RWPE2 (cell line): Measurements from ENCODE around the gene CERS6.
"Not testable (repeated sequence)": the region's sequence is repeated elsewhere in the genome, so short reads cannot be mapped to it uniquely, and the experiment has no call there.

Experiments used
- ATAC-seq: fragments of 200-7000 bp; cut with Tn5 transposase; 3 replicates; pipeline ENCODE4 v1.9.1; 2021; ENCODE audit warnings: low read depth
- DNase-seq: peaks from one replicate; pipeline ENCODE4 v3.0.0-alpha.2; 2020; ENCODE audit warnings: low spot score
- H3K27ac ChIP-seq: fragments of 450-650 bp; 2 replicates; pipeline ENCODE4 v1.5.1; 2017; ENCODE audit warnings: mild to moderate bottlenecking; ENCODE audit not compliant: poor library complexity, severe bottlenecking
- H3K27me3 ChIP-seq: fragments of 250-450 bp; sonication (Bioruptor Pico); 2 replicates; pipeline ENCODE4 v1.5.1; 2021; ENCODE audit warnings: mild to moderate bottlenecking, moderate library complexity; ENCODE audit not compliant: insufficient read depth, poor library complexity, severe bottlenecking
- H3K36me3 ChIP-seq: fragments of 250-450 bp; sonication (Bioruptor Pico); 2 replicates; pipeline ENCODE4 v1.5.1; 2020; ENCODE audit warnings: low read depth, mild to moderate bottlenecking, moderate library complexity
- H3K4me1 ChIP-seq: fragments of 250-450 bp; sonication (Bioruptor Pico); 2 replicates; pipeline ENCODE4 v1.5.1; 2021; ENCODE audit warnings: mild to moderate bottlenecking, moderate library complexity; ENCODE audit not compliant: insufficient read depth, poor library complexity, severe bottlenecking
- H3K4me3 ChIP-seq: fragments of 250-450 bp; sonication (Bioruptor Pico); 2 replicates; pipeline ENCODE4 v1.5.1; 2021; ENCODE audit warnings: mild to moderate bottlenecking, moderate library complexity; ENCODE audit not compliant: severe bottlenecking
- H3K9me3 ChIP-seq: fragments of 250-450 bp; sonication (Bioruptor Pico); 2 replicates; pipeline ENCODE4 v1.5.1; 2021; ENCODE audit warnings: mild to moderate bottlenecking, moderate library complexity; ENCODE audit not compliant: severe bottlenecking
- CTCF ChIP-seq: fragments of 450-650 bp; IDR thresholded peaks from one replicate; pipeline ENCODE4 v1.5.1; 2017; ENCODE audit warnings: mild to moderate bottlenecking, moderate library complexity; ENCODE audit not compliant: poor library complexity, severe bottlenecking

CERS6 gene

GRCh38 chr2:168490015-168490874 lies 34.2 kb downstream of the CERS6 start:
- Histone ChIP-seq H3K4me1 (peaks cover 18% of the 10 kb centered on the region), H3K27ac (no peak overlapping the region), H3K27me3 (no peaks in the 10 kb centered on the region), H3K4me3 (no peak overlapping the region), H3K36me3 (peaks cover 6% of the 10 kb centered on the region; the same call in 1 of the 2 replicates), H3K9me3 (no peaks in the 10 kb centered on the region)
- ATAC-seq (peak; percentile 69), DNase-seq (no peak)
- TF ChIP-seq CTCF: no peak

GRCh38 chr2:168490946-168491605 lies 35.0 kb downstream of the CERS6 start:
- peaks cover 18% of the 10 kb centered on the region for H3K4me1 ChIP-seq
- DNase-seq (no peak), ATAC-seq (no peak)
- no peaks in the 10 kb centered on the region for H3K27me3 ChIP-seq
- TF ChIP-seq CTCF: no peak
- peaks cover 6% of the 10 kb centered on the region; the same call in 1 of the 2 replicates for H3K36me3 ChIP-seq
- no peak overlapping the region for H3K4me3 ChIP-seq
- H3K27ac ChIP-seq: no peak overlapping the region
- H3K9me3 ChIP-seq: no peaks in the 10 kb centered on the region

GRCh38 chr2:168491728-168492127 lies 35.7 kb downstream of the CERS6 start:
- not testable (repeated sequence) for H3K4me3 ChIP-seq, DNase-seq, ATAC-seq, H3K9me3 ChIP-seq, H3K27ac ChIP-seq, H3K27me3 ChIP-seq, H3K36me3 ChIP-seq
- H3K4me1 ChIP-seq: peaks cover 18% of the 10 kb centered on the region

GRCh38 chr2:168493219-168493618 lies 37.1 kb downstream of the CERS6 start:
- not testable (repeated sequence) for H3K36me3 ChIP-seq, H3K27ac ChIP-seq, H3K27me3 ChIP-seq, H3K4me3 ChIP-seq, ATAC-seq, H3K9me3 ChIP-seq, DNase-seq
- peaks cover 18% of the 10 kb centered on the region for H3K4me1 ChIP-seq

- no peak for ATAC-seq
These were observed 38.2 kb downstream of the CERS6 start for GRCh38 chr2:168494190-168494711.

More at GRCh38 chr2:168494190-168494711, 38.2 kb downstream of the CERS6 start:
- H3K4me3 ChIP-seq: no peak overlapping the region
- H3K9me3 ChIP-seq: no peaks in the 10 kb centered on the region
- H3K36me3 ChIP-seq: peaks cover 6% of the 10 kb centered on the region; the same call in 1 of the 2 replicates
- DNase-seq: no peak
- peak; percentile 14 for TF ChIP-seq CTCF
- no peaks in the 10 kb centered on the region for H3K27me3 ChIP-seq
- peaks cover 18% of the 10 kb centered on the region for H3K4me1 ChIP-seq
- H3K27ac ChIP-seq: no peak overlapping the region
